Kidney epithelial cell (primary cell): ENCODE results near the gene CCDC83. TPM values are rescaled to one million over a fixed set of nuclear protein-coding genes. Genes with fewer than 3 reads are reported as not detected.
A peak's percentile ranks its signal among the peaks of the same experiment; 100 is the strongest.

Experiments used
- DNase-seq: peaks from one replicate; pipeline ENCODE4 v3.0.0-alpha.2; 2010; ENCODE audit warnings: low read depth
- H3K27me3 ChIP-seq: 2 replicates; pipeline ENCODE4 v1.6.0; 2011; ENCODE audit warnings: low read length; ENCODE audit not compliant: control insufficient read depth, insufficient read depth
- H3K36me3 ChIP-seq: 2 replicates; pipeline ENCODE4 v1.5.1; 2011; ENCODE audit warnings: low read length; ENCODE audit not compliant: control insufficient read depth, insufficient read depth
- H3K4me3 ChIP-seq: 2 replicates; pipeline ENCODE4 v1.5.1; 2011; ENCODE audit warnings: low read depth, mild to moderate bottlenecking, control low read depth, low read length
- CTCF ChIP-seq: IDR thresholded peaks from 2 replicates; pipeline ENCODE4 v1.5.1; 2011; ENCODE audit warnings: mild to moderate bottlenecking, moderate library complexity, low read length, control low read depth, inconsistent platforms; ENCODE audit not compliant: insufficient read depth, poor library complexity, severe bottlenecking
- total RNA-seq: library from RNA; depleted of rRNA; stranded (reverse); fragments of >200 nt; gene quantifications from 2 replicates; pipeline ENCODE4 v1.2.3, GENCODE V29; 2015

The CCDC83 gene
- total RNA-seq, 1 donor from 2014 or later: not detected

DNA sequence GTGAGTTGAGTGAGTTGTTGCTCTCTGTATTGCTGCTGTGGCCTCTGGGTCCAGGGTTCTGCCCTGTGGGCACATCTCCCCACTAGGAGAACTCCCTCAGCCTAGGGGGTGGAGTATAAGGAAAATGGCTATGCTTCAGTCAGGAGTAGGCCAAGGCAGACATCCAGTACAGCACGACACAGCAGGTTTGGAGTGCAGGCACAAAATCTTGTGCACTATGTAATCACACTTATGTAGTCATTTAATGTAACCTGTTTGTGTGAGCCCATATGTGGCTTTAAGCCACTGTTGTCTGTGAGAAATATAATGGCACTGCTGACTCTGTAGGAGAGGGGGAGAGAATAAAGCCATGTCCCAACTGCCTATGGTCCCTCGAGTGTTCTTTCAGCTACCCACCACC lies 90.1 kb downstream of the CCDC83 start:
- no peak for TF ChIP-seq CTCF
- Histone ChIP-seq H3K27me3 (no peaks in the 10 kb centered on the region), H3K4me3 (no peak overlapping the region), H3K36me3 (no peaks in the 10 kb centered on the region)
- DNase-seq: no peak

DNA sequence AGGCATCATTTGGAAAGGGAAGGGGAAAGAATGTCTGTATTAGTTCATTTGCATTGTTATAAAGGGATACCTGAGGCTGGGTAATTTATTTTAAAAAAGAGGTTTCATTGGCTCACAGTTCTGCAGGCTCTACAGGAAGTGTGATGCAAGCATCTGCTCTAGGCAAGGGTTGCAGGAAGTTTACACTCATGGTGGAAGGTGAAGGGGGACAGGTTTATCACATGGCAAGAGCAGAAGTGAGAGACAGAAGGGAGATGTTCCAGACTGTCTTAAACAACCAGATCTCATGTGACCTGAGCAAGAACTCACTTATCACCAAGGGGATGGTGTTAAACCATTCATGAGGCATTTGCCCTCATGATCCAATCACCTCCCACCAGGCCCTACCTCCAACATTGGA lies 90.6 kb downstream of the CCDC83 start:
- DNase-seq: no peak
- no peaks in the 10 kb centered on the region for H3K27me3 ChIP-seq
- no peak overlapping the region for H3K4me3 ChIP-seq
- TF ChIP-seq CTCF: no peak
- no peaks in the 10 kb centered on the region for H3K36me3 ChIP-seq

DNA sequence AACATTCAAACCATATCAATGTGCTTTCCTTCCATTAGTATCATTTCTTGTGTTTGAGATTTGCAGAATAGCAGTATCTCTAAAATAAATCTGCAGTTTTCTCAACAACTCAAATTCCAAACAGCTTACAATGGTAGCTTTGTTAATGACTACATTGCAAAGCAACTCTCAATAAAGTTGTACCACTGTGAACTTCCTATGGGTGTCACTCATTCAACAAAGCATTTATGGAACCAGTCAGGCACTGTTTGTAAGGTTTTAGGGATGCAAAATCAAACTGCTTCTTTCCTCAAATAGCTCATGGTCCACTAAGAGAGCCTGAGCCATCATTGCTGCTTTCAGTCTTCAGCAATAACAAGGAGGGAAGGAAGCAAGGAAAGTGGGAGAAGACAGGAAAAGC lies 91.0 kb downstream of the CCDC83 start:
- Histone ChIP-seq H3K36me3 (no peaks in the 10 kb centered on the region), H3K4me3 (no peak overlapping the region), H3K27me3 (no peaks in the 10 kb centered on the region)
- no peak for TF ChIP-seq CTCF
- no peak for DNase-seq

GRCh38 chr11:85947431-85948272 lies 92.5 kb downstream of the CCDC83 start:
- no peak overlapping the region for H3K4me3 ChIP-seq
- no peaks in the 10 kb centered on the region for H3K27me3 ChIP-seq
- no peaks in the 10 kb centered on the region for H3K36me3 ChIP-seq
- no peak for TF ChIP-seq CTCF
- peak; percentile 63 for DNase-seq

DNA sequence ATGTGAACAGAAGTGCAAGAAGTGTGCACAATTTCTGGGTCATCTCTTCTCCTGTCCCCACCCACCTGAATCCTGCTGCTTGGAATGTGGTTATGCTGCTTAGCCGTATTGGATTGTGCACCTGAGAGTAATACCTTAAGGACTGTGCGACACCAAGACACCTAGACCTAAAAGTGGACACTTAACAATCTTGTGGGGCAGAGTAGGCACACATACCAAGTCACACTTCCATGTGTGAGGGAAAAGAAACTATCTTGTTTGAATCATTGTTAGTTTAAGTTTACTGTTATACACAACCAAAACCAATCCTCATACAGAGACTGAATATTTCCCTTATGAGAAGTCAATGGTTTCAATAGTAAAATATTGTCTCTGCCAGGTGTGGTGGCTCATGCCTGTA lies 93.7 kb downstream of the CCDC83 start:
- TF ChIP-seq CTCF: no peak
- H3K27me3 ChIP-seq: no peaks in the 10 kb centered on the region
- no peaks in the 10 kb centered on the region for H3K36me3 ChIP-seq
- no peak for DNase-seq
- H3K4me3 ChIP-seq: no peak overlapping the region

DNA sequence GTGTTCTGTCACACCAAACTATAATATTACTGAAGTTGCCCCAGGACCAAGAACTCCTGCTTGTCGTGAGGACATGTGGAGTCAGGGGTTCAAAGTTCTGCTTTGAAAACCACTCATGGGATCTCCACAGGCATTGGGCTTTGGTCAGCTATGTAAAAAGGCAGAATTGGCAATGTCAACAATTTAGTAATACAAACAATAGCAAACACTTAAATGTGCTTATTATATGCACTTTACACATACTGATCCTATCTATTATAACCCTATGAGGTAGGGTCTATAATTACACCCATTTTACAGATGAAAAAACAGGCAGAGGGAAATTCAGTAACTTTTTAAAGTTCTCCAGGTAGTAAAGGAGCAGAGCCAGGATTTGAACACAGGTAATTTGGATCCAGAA lies 94.6 kb downstream of the CCDC83 start:
- H3K4me3 ChIP-seq: no peak overlapping the region
- TF ChIP-seq CTCF: no peak
- peaks cover 1% of the 10 kb centered on the region for H3K36me3 ChIP-seq
- no peaks in the 10 kb centered on the region for H3K27me3 ChIP-seq
- no peak for DNase-seq
